ENCODE data around the gene ZDHHC18. TPM values are rescaled to one million over a fixed set of nuclear protein-coding genes. Genes with fewer than 3 reads are reported as not detected.
A peak's percentile ranks its signal among the peaks of the same experiment; 100 is the strongest.

The ZDHHC18 gene
- total RNA-seq, 1 experiment from 2014 or later, result 18.4 TPM

DNA sequence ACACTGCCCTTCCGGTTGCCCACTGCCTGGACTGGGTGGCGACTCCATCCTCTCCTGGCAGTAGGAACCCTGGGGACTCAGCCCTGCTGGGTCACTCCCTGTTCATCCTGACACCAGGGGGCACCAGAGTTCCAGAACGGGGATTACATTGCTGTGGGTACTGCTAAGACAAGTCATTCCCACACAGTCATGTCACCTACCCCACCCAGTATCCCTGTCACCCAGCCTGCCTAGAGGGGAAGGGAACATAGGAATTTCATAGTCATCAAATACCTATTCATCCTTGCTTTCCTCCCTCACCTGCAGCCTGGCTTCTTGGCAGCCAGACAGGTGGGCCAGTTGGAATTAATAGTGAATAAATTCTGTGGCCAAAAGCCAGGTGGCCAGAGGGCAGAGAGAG, 26.7 kb downstream of the ZDHHC18 start:
- DNase-seq (ENCODE audit: low read depth in 1 of 2, low spot score in 2 of 2), result peak; percentile 79 to 94
- Histone ChIP-seq H3K4me3 (no peak overlapping the region), H3K27ac (no peak overlapping the region), H3K36me3 (peaks cover 63% of the 10 kb centered on the region), H3K4me1 (replicated peaks) (peaks cover 14% of the 10 kb centered on the region), H3K27me3 (replicated peaks) (no peaks in the 10 kb centered on the region), H3K9me3 (replicated peaks) (no peaks in the 10 kb centered on the region)

DNA sequence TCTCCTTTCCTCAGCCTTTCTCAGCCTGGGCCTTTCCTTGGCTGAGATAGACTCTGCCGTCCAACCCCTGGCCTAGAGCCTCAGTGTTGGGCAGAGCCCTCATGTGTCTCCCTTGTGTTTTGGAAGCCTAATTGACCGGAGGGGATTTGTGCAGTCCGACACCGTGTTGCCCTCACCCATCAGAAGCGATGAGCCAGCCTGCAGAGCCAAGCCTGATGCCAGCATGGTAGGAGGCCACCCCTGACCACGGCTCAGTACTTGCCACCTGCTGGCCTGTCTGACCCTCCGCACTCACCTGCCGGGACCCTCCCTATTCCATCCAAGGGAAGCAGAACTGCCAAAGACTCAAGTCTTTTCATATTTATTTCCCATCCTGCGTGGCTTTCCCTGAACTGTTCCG, 27.1 kb downstream of the ZDHHC18 start:
- Histone ChIP-seq H3K9me3 (replicated peaks) (no peaks in the 10 kb centered on the region), H3K4me1 (replicated peaks) (peaks cover 11% of the 10 kb centered on the region), H3K27ac (no peak overlapping the region), H3K27me3 (replicated peaks) (no peaks in the 10 kb centered on the region), H3K36me3 (peaks cover 60% of the 10 kb centered on the region), H3K4me3 (no peak overlapping the region)
- DNase-seq (ENCODE audit: low read depth in 1 of 2, low spot score in 2 of 2), result no peak

DNA sequence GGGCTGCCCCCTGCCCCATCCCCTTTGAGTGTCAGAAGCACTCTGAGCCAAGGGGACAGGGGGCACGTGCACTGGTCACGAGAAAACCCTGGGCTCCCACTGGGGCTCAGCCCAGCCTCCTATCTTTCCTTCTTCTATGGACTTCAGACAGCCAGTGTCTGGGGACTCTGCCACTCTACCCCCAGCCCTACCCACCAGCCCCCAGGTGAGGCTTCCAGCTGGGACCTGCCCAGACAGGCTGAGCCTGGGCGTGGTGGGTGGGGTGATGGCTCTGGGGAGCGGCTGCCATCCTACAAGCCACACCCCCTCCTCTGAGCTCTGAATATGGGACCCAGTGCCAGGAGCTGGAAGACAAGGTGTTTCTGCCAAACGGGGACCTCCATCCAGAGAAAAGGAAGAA, 28.4 kb downstream of the ZDHHC18 start:
- Histone ChIP-seq H3K27ac (no peak overlapping the region), H3K4me1 (replicated peaks) (no peaks in the 10 kb centered on the region), H3K27me3 (replicated peaks) (no peaks in the 10 kb centered on the region), H3K9me3 (replicated peaks) (no peaks in the 10 kb centered on the region), H3K4me3 (no peak overlapping the region), H3K36me3 (peaks cover 47% of the 10 kb centered on the region)
- no peak for DNase-seq (ENCODE audit: low read depth in 1 of 2, low spot score in 2 of 2)

DNA sequence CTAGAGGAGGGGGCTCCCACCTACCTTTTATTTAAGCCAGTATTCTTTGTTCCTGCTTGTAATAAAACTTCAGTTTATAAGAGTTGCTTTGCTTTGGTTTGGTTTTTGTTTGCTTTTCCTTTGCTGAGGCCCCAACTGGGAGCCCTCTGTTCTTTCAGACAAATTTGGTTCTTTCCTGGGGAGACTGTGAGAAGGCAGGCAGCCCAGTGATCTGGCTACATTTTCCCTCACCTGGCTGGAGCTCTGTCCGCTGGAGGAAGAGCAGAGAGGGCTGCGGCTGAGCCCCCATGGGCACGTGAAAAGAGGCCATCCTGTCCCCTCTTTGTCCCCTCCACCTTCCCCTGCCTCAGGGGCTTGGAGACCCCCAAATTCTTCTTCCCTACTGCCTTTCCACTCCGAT, 29.1 kb downstream of the ZDHHC18 start:
- DNase-seq (ENCODE audit: low read depth in 1 of 2, low spot score in 2 of 2), result no peak

DNA sequence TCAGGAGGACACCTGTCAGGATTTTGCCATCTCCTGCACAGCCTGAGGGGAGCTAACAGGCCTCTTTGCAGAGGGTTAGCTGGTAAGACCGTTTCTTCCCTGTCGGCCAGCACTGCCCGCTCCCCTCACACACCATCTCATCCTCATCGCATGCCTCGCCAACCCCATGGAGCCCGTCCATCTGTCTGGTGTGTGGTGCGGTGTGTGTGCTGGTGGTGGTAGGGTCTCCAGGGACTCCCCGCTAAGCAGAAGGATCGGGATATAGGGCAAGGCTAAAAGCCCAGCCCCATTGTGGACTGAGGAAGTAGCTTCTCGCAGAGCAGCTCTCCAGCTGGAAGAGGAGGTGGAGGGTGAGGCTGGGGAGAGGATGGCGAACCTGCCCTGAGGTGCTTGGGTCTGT, 29.7 kb downstream of the ZDHHC18 start:
- H3K9me3 ChIP-seq (replicated peaks), result no peaks in the 10 kb centered on the region
- DNase-seq (ENCODE audit: low read depth in 1 of 2, low spot score in 2 of 2), result no peak
- H3K27ac ChIP-seq, result no peak overlapping the region
- H3K4me3 ChIP-seq, result no peak overlapping the region
- H3K27me3 ChIP-seq (replicated peaks), result no peaks in the 10 kb centered on the region
- peaks cover 34% of the 10 kb centered on the region for H3K36me3 ChIP-seq
- H3K4me1 ChIP-seq (replicated peaks), result no peaks in the 10 kb centered on the region

More for the DNA sequence above, 29.1 kb downstream of the ZDHHC18 start:
- no peaks in the 10 kb centered on the region for H3K4me1 ChIP-seq (replicated peaks)
- no peaks in the 10 kb centered on the region for H3K9me3 ChIP-seq (replicated peaks)
- peaks cover 39% of the 10 kb centered on the region for H3K36me3 ChIP-seq
- H3K27me3 ChIP-seq (replicated peaks), result no peaks in the 10 kb centered on the region
- no peak overlapping the region for H3K27ac ChIP-seq
- no peak overlapping the region for H3K4me3 ChIP-seq

DNA sequence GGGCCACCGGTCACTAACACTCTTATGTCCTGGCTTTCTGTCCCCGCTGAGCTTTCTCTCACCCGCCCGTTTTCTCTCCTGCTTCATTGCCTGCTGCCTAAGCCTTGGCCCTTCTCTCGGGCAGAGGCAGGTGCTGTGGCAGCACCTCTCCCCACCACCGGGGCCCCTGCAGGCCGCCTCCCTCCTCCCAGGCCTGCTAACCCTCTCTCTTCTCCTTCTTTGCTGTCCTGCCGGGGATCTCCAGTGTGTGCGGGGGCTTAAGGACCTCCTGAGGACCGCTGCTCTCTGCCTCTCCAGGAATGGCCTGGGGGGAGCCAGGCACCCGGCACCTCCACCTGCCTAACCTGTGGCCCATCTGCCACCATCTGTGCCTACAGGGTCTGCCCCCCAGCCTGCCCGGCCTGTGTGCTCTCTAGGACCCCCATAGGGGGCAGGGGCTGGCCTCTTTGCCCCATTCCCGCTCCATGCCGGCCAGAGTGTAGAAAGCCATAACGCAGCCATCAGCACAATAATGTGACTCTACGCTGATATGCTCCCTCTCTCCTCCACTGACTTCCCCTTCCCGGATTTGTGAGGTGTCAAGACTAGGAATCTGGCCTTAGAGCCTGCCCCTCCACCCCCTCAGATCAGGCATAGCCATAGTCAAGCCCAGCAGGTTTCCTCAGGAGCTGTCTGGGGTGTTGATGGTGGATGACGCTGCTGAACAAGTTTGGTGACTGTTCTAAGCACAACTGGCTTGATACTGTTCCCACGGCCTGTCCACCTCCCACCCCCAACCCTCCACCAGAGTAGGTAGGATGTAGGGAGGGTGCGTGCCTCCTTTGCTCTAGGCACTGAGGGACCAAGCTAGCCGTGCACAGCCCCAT, 30.3 kb downstream of the ZDHHC18 start:
- no peak overlapping the region for H3K4me3 ChIP-seq
- H3K36me3 ChIP-seq, result peaks cover 27% of the 10 kb centered on the region
- no peaks in the 10 kb centered on the region for H3K9me3 ChIP-seq (replicated peaks)
- H3K27me3 ChIP-seq (replicated peaks), result no peaks in the 10 kb centered on the region
- no peak for DNase-seq (ENCODE audit: low read depth in 1 of 2, low spot score in 2 of 2)
- no peak overlapping the region for H3K27ac ChIP-seq
- H3K4me1 ChIP-seq (replicated peaks), result no peaks in the 10 kb centered on the region

DNA sequence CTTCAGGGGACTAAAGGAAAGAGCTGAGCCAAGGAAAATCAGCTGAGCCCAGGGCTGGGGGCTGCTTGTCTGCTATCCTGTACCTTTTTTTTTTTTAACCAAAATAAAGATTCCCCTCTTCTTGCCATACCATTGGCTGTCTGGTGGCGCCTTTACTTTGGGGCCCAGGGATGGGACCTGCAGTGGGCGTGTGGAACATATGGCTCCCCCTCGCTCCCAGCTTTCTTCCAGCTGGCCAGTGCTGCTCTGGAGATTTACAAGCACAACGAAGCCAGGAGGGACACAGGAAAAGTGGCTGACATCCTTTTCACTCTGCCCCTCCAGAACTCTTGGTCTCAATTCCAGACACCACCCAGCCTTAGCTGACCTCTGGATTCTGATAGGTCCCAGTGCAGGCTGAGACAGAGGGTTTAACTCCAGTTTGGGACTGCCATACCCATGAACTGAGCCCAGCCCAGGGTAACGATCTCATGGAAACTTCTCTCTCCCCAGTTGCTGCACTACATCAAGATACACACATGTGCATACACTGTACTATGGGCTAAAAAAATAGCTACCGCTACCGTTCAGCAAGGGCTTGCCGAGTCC, 31.1 kb downstream of the ZDHHC18 start:
- DNase-seq (ENCODE audit: low read depth in 1 of 2, low spot score in 2 of 2), result no peak
- Histone ChIP-seq H3K27me3 (replicated peaks) (no peaks in the 10 kb centered on the region), H3K9me3 (replicated peaks) (no peaks in the 10 kb centered on the region), H3K4me3 (no peak overlapping the region), H3K27ac (no peak overlapping the region), H3K36me3 (peaks cover 20% of the 10 kb centered on the region), H3K4me1 (replicated peaks) (no peaks in the 10 kb centered on the region)

DNA sequence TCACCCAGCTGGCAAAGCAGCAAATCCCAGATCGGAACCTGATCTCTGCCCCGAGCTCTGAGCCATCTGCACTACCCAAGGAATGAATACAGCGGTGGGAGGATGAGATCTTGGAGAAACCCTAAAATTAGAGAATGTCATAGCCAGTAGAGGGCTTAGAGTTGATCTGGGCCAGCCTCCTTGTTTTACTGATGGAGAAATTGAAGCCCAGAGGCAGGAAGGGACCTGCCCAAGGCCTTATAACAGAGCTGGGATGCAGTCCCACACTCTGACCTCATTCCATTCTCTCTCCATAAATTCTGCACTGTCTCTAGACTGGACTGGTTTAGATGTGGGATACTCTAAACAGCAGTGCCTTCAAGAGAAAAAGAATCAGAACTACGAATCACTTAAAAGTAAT, 31.7 kb downstream of the ZDHHC18 start:
- Histone ChIP-seq H3K27me3 (replicated peaks) (no peaks in the 10 kb centered on the region), H3K9me3 (replicated peaks) (no peaks in the 10 kb centered on the region), H3K27ac (no peak overlapping the region), H3K36me3 (peaks cover 16% of the 10 kb centered on the region), H3K4me1 (replicated peaks) (no peaks in the 10 kb centered on the region), H3K4me3 (no peak overlapping the region)
- no peak for DNase-seq (ENCODE audit: low read depth in 1 of 2, low spot score in 2 of 2)

DNA sequence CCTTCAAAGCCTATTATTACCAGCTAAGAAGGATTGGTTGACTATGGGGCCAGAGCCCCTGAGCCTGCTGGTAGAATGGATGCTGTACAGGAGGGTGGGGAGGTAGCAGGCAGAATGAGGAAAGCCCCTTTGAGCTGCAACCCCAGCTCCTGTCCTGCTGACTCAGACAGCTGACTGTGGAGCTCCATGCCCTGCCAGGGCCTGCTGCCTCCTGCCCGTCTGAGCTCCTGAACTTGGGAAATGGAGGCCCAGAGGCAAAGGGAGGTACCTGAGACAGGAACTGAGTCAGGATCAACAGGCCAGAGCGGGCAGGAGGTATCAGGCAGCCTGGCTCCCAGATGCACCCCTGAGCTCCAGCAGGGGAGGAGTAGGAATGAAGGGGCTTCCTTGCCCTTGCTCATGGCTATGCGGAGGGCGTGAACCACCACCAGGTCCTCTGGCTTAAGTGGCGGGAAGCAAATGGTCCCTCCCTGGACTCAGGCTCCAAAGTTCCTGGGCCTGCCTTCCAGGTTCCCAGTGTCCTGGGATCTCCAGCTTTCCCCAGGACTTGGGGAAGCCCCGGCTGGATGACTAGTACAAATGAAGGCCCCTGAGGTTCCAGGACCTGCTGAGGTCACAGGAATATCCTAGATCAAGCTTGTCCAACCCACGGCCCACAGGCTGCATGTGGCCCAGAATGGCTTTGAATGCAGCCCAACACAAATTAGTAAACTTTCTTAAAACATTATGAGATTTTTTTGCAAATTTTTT, 32.6 kb downstream of the ZDHHC18 start:
- no peaks in the 10 kb centered on the region for H3K9me3 ChIP-seq (replicated peaks)
- H3K27me3 ChIP-seq (replicated peaks), result no peaks in the 10 kb centered on the region
- no peak overlapping the region for H3K4me3 ChIP-seq
- H3K4me1 ChIP-seq (replicated peaks), result peaks cover 2% of the 10 kb centered on the region
- no peak for DNase-seq (ENCODE audit: low read depth in 1 of 2, low spot score in 2 of 2)
- peaks cover 7% of the 10 kb centered on the region for H3K36me3 ChIP-seq
- no peak overlapping the region for H3K27ac ChIP-seq

DNA sequence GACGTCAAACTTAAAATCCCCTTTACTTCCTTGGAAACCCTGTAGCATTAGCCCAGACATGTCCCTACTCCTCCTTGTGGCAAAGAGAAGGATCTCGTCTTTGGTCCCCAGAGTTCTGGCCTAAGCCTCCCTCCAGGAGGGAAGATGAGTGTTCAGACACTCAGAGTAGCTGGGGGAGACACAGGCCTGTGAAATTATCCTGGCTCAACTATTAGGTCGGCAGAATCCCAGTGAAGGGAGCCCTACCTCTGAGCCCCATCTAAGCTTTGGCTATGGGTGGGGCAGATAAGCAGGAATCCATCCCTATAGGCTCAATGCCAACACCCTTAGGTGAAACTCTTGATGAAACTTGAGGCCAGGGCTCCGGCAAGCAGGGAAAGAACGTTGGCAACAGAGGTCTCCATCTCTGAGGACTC, 34.8 kb downstream of the ZDHHC18 start:
- no peaks in the 10 kb centered on the region; the same call in 1 of the 2 replicates for H3K36me3 ChIP-seq
- H3K27me3 ChIP-seq (replicated peaks), result no peaks in the 10 kb centered on the region
- H3K27ac ChIP-seq, result no peak overlapping the region
- no peaks in the 10 kb centered on the region for H3K9me3 ChIP-seq (replicated peaks)
- no peak overlapping the region for H3K4me3 ChIP-seq
- peaks cover 16% of the 10 kb centered on the region for H3K4me1 ChIP-seq (replicated peaks)
- DNase-seq (ENCODE audit: low read depth in 1 of 2, low spot score in 2 of 2), result no peak

DNA sequence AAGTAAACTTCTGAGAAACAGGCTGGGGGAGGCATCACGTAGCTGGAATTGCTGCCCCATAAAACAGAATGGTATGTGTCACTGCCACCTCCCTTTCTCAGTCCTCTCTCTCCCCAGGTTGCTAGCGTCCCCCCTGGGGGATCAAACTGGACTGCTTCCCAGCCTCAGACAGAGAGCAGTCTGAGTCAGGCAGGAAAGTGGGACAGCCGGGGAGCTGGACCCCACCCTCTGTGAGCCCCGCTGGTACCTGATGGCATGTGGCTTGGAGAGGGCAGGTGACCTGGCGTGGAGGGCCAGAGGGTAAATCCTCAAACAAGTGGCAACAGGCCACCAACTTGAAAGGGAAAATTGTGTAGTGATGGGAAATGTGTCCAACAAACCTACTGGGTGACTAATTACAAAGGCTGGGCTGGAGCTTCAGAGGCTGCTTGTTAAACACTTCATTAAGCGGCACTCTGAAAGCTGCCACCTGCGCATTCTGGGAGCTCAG, 35.4 kb downstream of the ZDHHC18 start:
- no peak overlapping the region for H3K4me3 ChIP-seq
- no peaks in the 10 kb centered on the region for H3K36me3 ChIP-seq
- H3K9me3 ChIP-seq (replicated peaks), result no peaks in the 10 kb centered on the region
- no peak for DNase-seq (ENCODE audit: low read depth in 1 of 2, low spot score in 2 of 2)
- no peak overlapping the region for H3K27ac ChIP-seq
- H3K27me3 ChIP-seq (replicated peaks), result no peaks in the 10 kb centered on the region
- H3K4me1 ChIP-seq (replicated peaks), result peaks cover 16% of the 10 kb centered on the region

DNA sequence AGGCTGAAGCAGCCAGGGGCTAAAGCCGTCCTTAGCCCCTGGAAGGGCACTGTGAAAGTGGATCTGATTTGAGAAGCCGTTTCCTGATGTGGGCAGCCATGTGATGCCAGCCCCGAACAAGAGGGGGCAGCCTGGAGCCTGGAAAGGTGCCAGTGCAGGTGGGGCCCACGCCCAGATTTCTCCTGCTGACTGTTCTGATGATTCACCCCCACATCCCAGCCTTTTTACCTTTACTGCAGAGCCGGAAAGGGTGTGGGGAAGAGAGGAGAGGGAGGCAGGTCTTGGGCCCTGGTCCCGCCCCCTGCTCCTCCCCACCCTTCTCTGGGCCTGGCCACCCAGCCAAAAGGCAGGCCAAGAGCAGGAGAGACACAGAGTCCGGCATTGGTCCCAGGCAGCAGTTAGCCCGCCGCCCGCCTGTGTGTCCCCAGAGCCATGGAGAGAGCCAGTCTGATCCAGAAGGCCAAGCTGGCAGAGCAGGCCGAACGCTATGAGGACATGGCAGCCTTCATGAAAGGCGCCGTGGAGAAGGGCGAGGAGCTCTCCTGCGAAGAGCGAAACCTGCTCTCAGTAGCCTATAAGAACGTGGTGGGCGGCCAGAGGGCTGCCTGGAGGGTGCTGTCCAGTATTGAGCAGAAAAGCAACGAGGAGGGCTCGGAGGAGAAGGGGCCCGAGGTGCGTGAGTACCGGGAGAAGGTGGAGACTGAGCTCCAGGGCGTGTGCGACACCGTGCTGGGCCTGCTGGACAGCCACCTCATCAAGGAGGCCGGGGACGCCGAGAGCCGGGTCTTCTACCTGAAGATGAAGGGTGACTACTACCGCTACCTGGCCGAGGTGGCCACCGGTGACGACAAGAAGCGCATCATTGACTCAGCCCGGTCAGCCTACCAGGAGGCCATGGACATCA, 36.5 kb downstream of the ZDHHC18 start, which contains the start of gene SFN:
Gene SFN (plus strand): TSS at position 369 of the 904 bp plus-strand sequence. CDS start 64 bp downstream, at position 433.
- H3K27me3 ChIP-seq (replicated peaks), result no peaks in the 10 kb centered on the region
- no peaks in the 10 kb centered on the region for H3K36me3 ChIP-seq
- no peak within 1 kb of the TSS for H3K27ac ChIP-seq
- peaks cover 16% of the 10 kb centered on the region for H3K4me1 ChIP-seq (replicated peaks)
- no peak within 1 kb of the TSS for H3K4me3 ChIP-seq
- DNase-seq (ENCODE audit: low read depth in 1 of 2, low spot score in 2 of 2), result peak in 1 of 2 experiments; percentile 10
- no peaks in the 10 kb centered on the region for H3K9me3 ChIP-seq (replicated peaks)

DNA sequence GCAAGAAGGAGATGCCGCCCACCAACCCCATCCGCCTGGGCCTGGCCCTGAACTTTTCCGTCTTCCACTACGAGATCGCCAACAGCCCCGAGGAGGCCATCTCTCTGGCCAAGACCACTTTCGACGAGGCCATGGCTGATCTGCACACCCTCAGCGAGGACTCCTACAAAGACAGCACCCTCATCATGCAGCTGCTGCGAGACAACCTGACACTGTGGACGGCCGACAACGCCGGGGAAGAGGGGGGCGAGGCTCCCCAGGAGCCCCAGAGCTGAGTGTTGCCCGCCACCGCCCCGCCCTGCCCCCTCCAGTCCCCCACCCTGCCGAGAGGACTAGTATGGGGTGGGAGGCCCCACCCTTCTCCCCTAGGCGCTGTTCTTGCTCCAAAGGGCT, 37.2 kb downstream of the ZDHHC18 start:
- no peaks in the 10 kb centered on the region for H3K27me3 ChIP-seq (replicated peaks)
- H3K4me1 ChIP-seq (replicated peaks), result peaks cover 16% of the 10 kb centered on the region
- H3K27ac ChIP-seq, result no peak overlapping the region
- H3K9me3 ChIP-seq (replicated peaks), result no peaks in the 10 kb centered on the region
- no peaks in the 10 kb centered on the region for H3K36me3 ChIP-seq
- H3K4me3 ChIP-seq, result no peak overlapping the region
- no peak for DNase-seq (ENCODE audit: low read depth in 1 of 2, low spot score in 2 of 2)

All from SJSA1 (cell line).